SK-N-SH (cell line): ENCODE measurements around the gene MTFMT. TPM values are rescaled to one million over a fixed set of nuclear protein-coding genes. Genes with fewer than 3 reads are reported as not detected.

Experiments used
- CTCF ChIA-PET: fragments of 300-600, 350-600 bp; formaldehyde crosslinking; extraction: SDS; loops from one replicate; lab custom pipeline; 2021; lab: Yijun Ruan, JAX
- POLR2A ChIA-PET: fragments of 350-600 bp; sonication (Branson Sonifier 250); formaldehyde crosslinking; extraction: SDS; loops from one replicate; lab custom pipeline; 2020; ENCODE audit warnings: antibody characterized with exemption, inconsistent platforms; lab: Yijun Ruan, JAX
- DNase-seq: peaks from one replicate; pipeline ENCODE4 v3.0.0; 2012
- H2AFZ ChIP-seq: fragments of 200-600 bp; sonication (generic); 2 replicates; pipeline ENCODE4 v1.8.1; 2016; ENCODE audit warnings: antibody characterized with exemption, mild to moderate bottlenecking, low read depth
- H3F3A ChIP-seq: fragments of 200-600 bp; sonication (generic); replicated peaks from 2 replicates; pipeline ENCODE3; 2016; ENCODE audit warnings: antibody characterized with exemption, mild to moderate bottlenecking; ENCODE audit not compliant: insufficient read depth
- H3K27ac ChIP-seq, 2 experiments: fragments of 200-500 bp in 1 of 2; fragments of 200-600 bp in 1 of 2; sonication (Bioruptor generic) in 1 of 2; sonication (generic), shearing (Covaris generic) in 1 of 2; 2 replicates each; pipeline versions ENCODE4 v1.5.1 to v1.6.1; 2014 to 2016; ENCODE audit warnings: low read depth in 2 of 2, inconsistent platforms in 1 of 2, low read length in 1 of 2, mild to moderate bottlenecking in 1 of 2, mixed read lengths in 1 of 2
- H3K27me3 ChIP-seq: fragments of 200-600 bp; sonication (generic), shearing (Covaris generic); 2 replicates; pipeline ENCODE4 v1.6.1; 2016; ENCODE audit warnings: mixed run types; ENCODE audit not compliant: insufficient read depth
- H3K36me3 ChIP-seq, 2 experiments: fragments of 200-500 bp in 1 of 2; fragments of 200-600 bp in 1 of 2; sonication (Bioruptor generic) in 1 of 2; sonication (generic) in 1 of 2; replicated peaks in 1 of 2; 2 replicates each; pipeline versions ENCODE3 to v1.5.1; 2014 to 2016; ENCODE audit warnings: low read length in 1 of 2, mild to moderate bottlenecking in 1 of 2; ENCODE audit not compliant: insufficient read depth in 2 of 2, control insufficient read depth in 1 of 2
- H3K4me1 ChIP-seq, 2 experiments: fragments of 200-500 bp in 1 of 2; fragments of 200-600 bp in 1 of 2; sonication (Bioruptor generic) in 1 of 2; sonication (generic), shearing (Covaris generic) in 1 of 2; 2 replicates each; pipeline versions ENCODE4 v1.5.1 to v1.6.1; 2014 to 2016; ENCODE audit warnings: low read depth in 1 of 2, low read length in 1 of 2, mixed run types in 1 of 2; ENCODE audit not compliant: insufficient read depth in 2 of 2, control insufficient read depth in 1 of 2
- H3K4me2 ChIP-seq: fragments of 200-600 bp; sonication (generic), shearing (Covaris generic); 2 replicates; pipeline ENCODE4 v1.6.1; 2017; ENCODE audit warnings: mixed run types
- H3K4me3 ChIP-seq, 2 experiments: fragments of 200-500 bp in 1 of 2; fragments of 200-600 bp in 1 of 2; sonication (Bioruptor generic) in 1 of 2; sonication (generic), shearing (Covaris generic) in 1 of 2; 2 replicates each; pipeline versions ENCODE4 v1.5.1 to v1.8.1; 2014 to 2016; ENCODE audit warnings: low read depth in 2 of 2, inconsistent platforms in 1 of 2, low read length in 1 of 2, mild to moderate bottlenecking in 1 of 2, mixed read lengths in 1 of 2, moderate library complexity in 1 of 2
- H3K79me2 ChIP-seq: fragments of 200-600 bp; sonication (generic); 2 replicates; pipeline ENCODE4 v1.8.1; 2017; ENCODE audit warnings: mild to moderate bottlenecking; ENCODE audit not compliant: insufficient read depth
- H3K9ac ChIP-seq: fragments of 200-600 bp; sonication (generic); 2 replicates; pipeline ENCODE4 v1.6.1; 2017; ENCODE audit warnings: mixed run types
- H3K9me2 ChIP-seq: fragments of 200-600 bp; sonication (generic); 2 replicates; pipeline ENCODE4 v1.6.1; 2017; ENCODE audit warnings: mixed run types
- H3K9me3 ChIP-seq: fragments of 200-600 bp; sonication (generic); 2 replicates; pipeline ENCODE4 v1.6.1; 2017; ENCODE audit warnings: mixed run types, mild to moderate bottlenecking, moderate library complexity
- H4K20me1 ChIP-seq: fragments of 200-600 bp; sonication (generic); 2 replicates; pipeline ENCODE4 v1.6.1; 2017; ENCODE audit warnings: mild to moderate bottlenecking, mixed run types; ENCODE audit not compliant: insufficient read depth
- CHD2 ChIP-seq: fragments of 150-350 bp; IDR thresholded peaks from 2 replicates; pipeline ENCODE4 v1.6.1; 2018; ENCODE audit warnings: low read length; ENCODE audit not compliant: partially characterized antibody
- CTCF ChIP-seq: fragments of 200-600 bp; sonication (generic); IDR thresholded peaks from 2 replicates; pipeline ENCODE4 v1.6.1; 2017; ENCODE audit warnings: antibody characterized with exemption, mild to moderate bottlenecking, moderate library complexity
- FOXJ3 ChIP-seq: sonication (generic); formaldehyde crosslinking; IDR thresholded peaks from 2 replicates; pipeline ENCODE4 v1.5.1; 2020; ENCODE audit warnings: mild to moderate bottlenecking, missing genetic modification reagents
- FOXM1 ChIP-seq: IDR thresholded peaks from 2 replicates; pipeline ENCODE4 v1.4.0; 2012; ENCODE audit warnings: low read depth, mild to moderate bottlenecking
- GABPA ChIP-seq: IDR thresholded peaks from 2 replicates; pipeline ENCODE4 v1.4.0; 2012; ENCODE audit warnings: low read depth, mild to moderate bottlenecking
- GATA2 ChIP-seq: sonication (generic); formaldehyde crosslinking; IDR thresholded peaks from 2 replicates; pipeline ENCODE4 v1.5.0; 2020; ENCODE audit warnings: mild to moderate bottlenecking, missing genetic modification reagents
- IRF3 ChIP-seq: fragments of 150-350 bp; IDR thresholded peaks from 2 replicates; pipeline ENCODE4 v1.6.1; 2016; ENCODE audit warnings: mild to moderate bottlenecking, low read depth, low read length
- MEF2A ChIP-seq: IDR thresholded peaks from 2 replicates; pipeline ENCODE4 v1.4.0; 2012; ENCODE audit warnings: low read depth, borderline replicate concordance
- MXI1 ChIP-seq: IDR thresholded peaks from 2 replicates; pipeline ENCODE4 v1.6.1; 2012; ENCODE audit warnings: mild to moderate bottlenecking, low read depth, low read length, improper control_type of control experiment
- NFIC ChIP-seq: IDR thresholded peaks from 2 replicates; pipeline ENCODE4 v1.4.0; 2012; ENCODE audit warnings: borderline replicate concordance
- NRF1 ChIP-seq: IDR thresholded peaks from 2 replicates; pipeline ENCODE4 v1.6.1; 2012; ENCODE audit warnings: low read depth, mild to moderate bottlenecking, low read length
- PBX3 ChIP-seq: IDR thresholded peaks from 2 replicates; pipeline ENCODE4; 2012
- POLR2AphosphoS5 ChIP-seq: IDR thresholded peaks from 2 replicates; pipeline ENCODE4 v1.6.1; 2012; ENCODE audit warnings: low read depth, low read length
- REST ChIP-seq: IDR thresholded peaks from 2 replicates; pipeline ENCODE4 v1.6.1; 2012; ENCODE audit warnings: mild to moderate bottlenecking, low read depth, low read length, moderate library complexity
- TCF12 ChIP-seq: IDR thresholded peaks from 2 replicates; pipeline ENCODE4 v1.4.0; 2012
- YY1 ChIP-seq: IDR thresholded peaks from 2 replicates; pipeline ENCODE4 v1.4.0; 2012; ENCODE audit warnings: low read depth, mild to moderate bottlenecking
- WGBS: methylation state at CpG from one replicate; pipeline ENCODE4 v1.1.6; 2017; ENCODE audit warnings: low lambda C conversion rate; 5-methylcytosine and 5-hydroxymethylcytosine counted together
- polyA plus RNA-seq, 3 experiments: library from polyadenylated mRNA; depleted of rRNA; stranded (reverse); fragments of >200 nt; gene quantifications; 2 replicates each; pipeline ENCODE4 v1.2.3, GENCODE V29; 2012

Gene MTFMT
- polyA plus RNA-seq, 1 of the 3 experiments (the other 2 are of a cell fraction), result 12.1 TPM

GRCh38 chr15:65069779-65070546, 40.5 kb upstream of the MTFMT start:
- WGBS, result 96% methylated on average over 5 of the region's 5 CpGs
- H3K79me2 ChIP-seq, result no peaks in the 10 kb centered on the region
- peaks cover 0 to 12% of the 10 kb centered on the region in 2 experiments; a peak in 1 of 4 replicates for H3K4me1 ChIP-seq
- H3F3A ChIP-seq, result peaks cover 4% of the 10 kb centered on the region
- TF ChIP-seq CTCF, result no peak
- TF ChIP-seq GABPA, result no peak
- no peak for TF ChIP-seq CHD2
- no peaks in the 10 kb centered on the region for H3K9me2 ChIP-seq
- no peaks in the 10 kb centered on the region for H3K9me3 ChIP-seq
- H4K20me1 ChIP-seq, result no peaks in the 10 kb centered on the region
- no peak overlapping the region for H2AFZ ChIP-seq
- H3K36me3 ChIP-seq, result no peaks in the 10 kb centered on the region
- H3K4me2 ChIP-seq, result no peak overlapping the region
- POLR2A ChIA-PET, result no interaction called here
- H3K4me3 ChIP-seq, result no peak overlapping the region
- CTCF ChIA-PET, result interaction anchor here (0.7 to 9.5 kb wide), 7 partner anchors 11 to 228 kb away, joined by 3 to 88 read pairs (median 3); no protein-coding TSS in a partner anchor
- H3K27me3 ChIP-seq, result peaks cover 9% of the 10 kb centered on the region; the same call in 1 of the 2 replicates
- H3K9ac ChIP-seq, result no peak overlapping the region
- DNase-seq, result no peak
- H3K27ac ChIP-seq, result no peak overlapping the region

- Histone ChIP-seq H3K9ac (no peak overlapping the region), H3F3A (peaks cover 4% of the 10 kb centered on the region), H2AFZ (no peak overlapping the region), H3K4me3 (no peak overlapping the region), H3K4me1 (peaks cover 0 to 12% of the 10 kb centered on the region in 2 experiments; a peak in 1 of 4 replicates), H3K27me3 (peaks cover 9% of the 10 kb centered on the region; the same call in 1 of the 2 replicates), H3K4me2 (no peak overlapping the region), H3K36me3 (no peaks in the 10 kb centered on the region), H4K20me1 (no peaks in the 10 kb centered on the region), H3K27ac (no peak overlapping the region), H3K9me2 (no peaks in the 10 kb centered on the region), H3K79me2 (no peaks in the 10 kb centered on the region), H3K9me3 (no peaks in the 10 kb centered on the region)
- WGBS, result 88% methylated on average over 1 of the region's 1 CpG
- DNase-seq, result no peak
- CTCF ChIA-PET, result interaction anchor here (1.2 to 9.5 kb wide), 4 partner anchors 12 to 228 kb away, joined by 3 to 88 read pairs (median 4); no protein-coding TSS in a partner anchor
- POLR2A ChIA-PET, result no interaction called here
- TF ChIP-seq POLR2AphosphoS5 (no peak), REST (no peak), TCF12 (no peak), NRF1 (no peak), IRF3 (no peak), MXI1 (no peak), CHD2 (no peak), FOXM1 (no peak), MEF2A (no peak), GATA2 (no peak), NFIC (no peak), FOXJ3 (CRISPR knock-in tag) (no peak), CTCF (no peak), YY1 (no peak), PBX3 (no peak)
These were observed 39.7 kb upstream of the MTFMT start for GRCh38 chr15:65069179-65069578.
